ENCODE results near the gene WDR7. TPM values are rescaled to one million over a fixed set of nuclear protein-coding genes. Genes with fewer than 3 reads are reported as not detected.
"Not testable (repeated sequence)": the region's sequence is repeated elsewhere in the genome, so short reads cannot be mapped to it uniquely, and the experiment has no call there.

WDR7 gene
- total RNA-seq, 1 donor from 2014 or later: 13.5 TPM

- Histone ChIP-seq H3K27ac (no peak overlapping the region), H3K27me3 (no peaks in the 10 kb centered on the region), H3K4me3 (no peak overlapping the region), H3K4me1 (peaks cover 7 to 13% of the 10 kb centered on the region in 2 donors), H3K9me3 (no peaks in the 10 kb centered on the region), H3K36me3 (no peaks in the 10 kb centered on the region)
- no peak for DNase-seq (ENCODE audit: low spot score in 2 of 2)
- no peak for TF ChIP-seq CTCF (IDR thresholded peaks at IDR 0.05)
- intact Hi-C loops (cut with DNase I): loop anchor here (10.0 kb wide), 1 partner anchor 1323 kb away; no protein-coding TSS in a partner anchor
Observed at GRCh38 chr18:56647951-56648893, 2.9 kb upstream of the WDR7 start.

DNA sequence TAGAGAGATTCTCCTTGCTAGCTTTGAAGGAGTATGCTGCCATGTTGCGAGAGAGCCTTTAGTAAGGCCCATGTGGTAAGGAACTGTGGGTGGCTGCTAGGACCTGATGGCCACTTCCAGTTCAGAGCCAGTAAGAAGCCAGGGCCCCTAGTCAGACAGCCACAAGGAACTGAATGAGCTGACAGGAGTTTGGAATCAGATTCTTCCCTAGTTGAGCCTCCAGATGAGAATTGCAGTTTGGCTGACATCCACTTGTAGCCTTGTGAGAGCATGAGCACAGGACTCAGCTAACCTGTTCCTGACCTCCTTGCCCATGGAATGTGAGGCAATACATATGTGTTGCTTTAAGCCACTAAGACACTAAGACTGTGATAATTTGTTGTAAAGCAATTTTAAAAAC is 1.2 kb upstream of the WDR7 start:
- TF ChIP-seq CTCF (IDR thresholded peaks at IDR 0.05): no peak
- no peak for DNase-seq (ENCODE audit: low spot score in 2 of 2)
- Histone ChIP-seq H3K9me3 (no peaks in the 10 kb centered on the region), H3K27ac (peak overlapping the region in 1 of 2 donors; percentile 87), H3K36me3 (no peaks in the 10 kb centered on the region), H3K4me1 (peaks cover 7 to 13% of the 10 kb centered on the region in 2 donors), H3K4me3 (no peak overlapping the region), H3K27me3 (no peaks in the 10 kb centered on the region)
- intact Hi-C loops (cut with DNase I): loop anchor here (5.0 to 10.0 kb wide), 3 partner anchors 1063 to 1413 kb away; partner anchors contain the start of gene TCF4

- Histone ChIP-seq H3K4me3 (peak overlapping the region; percentile 80 to 94), H3K4me1 (peaks cover 7 to 13% of the 10 kb centered on the region in 2 donors), H3K36me3 (no peaks in the 10 kb centered on the region), H3K27ac (peak overlapping the region; percentile 87), H3K9me3 (no peaks in the 10 kb centered on the region), H3K27me3 (no peaks in the 10 kb centered on the region)
- DNase-seq (ENCODE audit: low spot score in 2 of 2): no peak
- intact Hi-C loops (cut with DNase I): loop anchor here (1.0 to 5.0 kb wide), 3 partner anchors 13 to 1414 kb away; partner anchors contain the start of genes TCF4 and TXNL1
- no peak for TF ChIP-seq CTCF (IDR thresholded peaks at IDR 0.05)
Observed at GRCh38 chr18:56651771-56652092, 573 bp downstream of the WDR7 start.

- TF ChIP-seq CTCF (IDR thresholded peaks at IDR 0.05): no peak
- Histone ChIP-seq H3K27ac (no peak overlapping the region), H3K4me1 (peaks cover 7 to 13% of the 10 kb centered on the region in 2 donors), H3K27me3 (no peaks in the 10 kb centered on the region), H3K4me3 (no peak overlapping the region), H3K36me3 (no peaks in the 10 kb centered on the region), H3K9me3 (no peaks in the 10 kb centered on the region)
- no peak for DNase-seq (ENCODE audit: low spot score in 2 of 2)
- intact Hi-C loops (cut with DNase I): loop anchor here (5.0 kb wide), 2 partner anchors 1066 to 1416 kb away; partner anchors contain the start of gene TCF4
Observed at GRCh38 chr18:56652802-56653201, 1.6 kb downstream of the WDR7 start.

GRCh38 chr18:56654280-56654679 is 3.1 kb downstream of the WDR7 start:
- intact Hi-C loops (cut with DNase I): loop anchor here (5.0 kb wide), 2 partner anchors 1067 to 1417 kb away; partner anchors contain the start of gene TCF4

GRCh38 chr18:56658261-56658660 is 7.1 kb downstream of the WDR7 start:
- H3K4me1 ChIP-seq: no peaks in the 10 kb centered on the region
- intact Hi-C loops (cut with DNase I): no loop called here
- H3K27ac ChIP-seq: no peak overlapping the region
- H3K4me3 ChIP-seq: no peak overlapping the region
- DNase-seq (ENCODE audit: low spot score in 2 of 2): no peak
- no peaks in the 10 kb centered on the region for H3K27me3 ChIP-seq
- H3K9me3 ChIP-seq: no peaks in the 10 kb centered on the region
- no peaks in the 10 kb centered on the region for H3K36me3 ChIP-seq
- no peak for TF ChIP-seq CTCF (IDR thresholded peaks at IDR 0.05)

More at GRCh38 chr18:56654280-56654679, 3.1 kb downstream of the WDR7 start:
- not testable (repeated sequence) for H3K9me3 ChIP-seq; H3K27ac ChIP-seq; H3K4me3 ChIP-seq; DNase-seq (ENCODE audit: low spot score in 2 of 2); H3K36me3 ChIP-seq; H3K27me3 ChIP-seq
- H3K4me1 ChIP-seq: peaks cover 7 to 13% of the 10 kb centered on the region in 2 donors

Data from ascending aorta (tissue), 2 donors.